A549 (cell line): Measurements from ENCODE around the gene ATRN.

Experiments
- CHD2 ChIP-seq: fragments of 150-350 bp; IDR thresholded peaks from 2 replicates; pipeline ENCODE4 v1.6.1; 2014; ENCODE audit warnings: low read length; ENCODE audit not compliant: partially characterized antibody
- HOXB5 ChIP-seq: fragments of 250-450 bp; sonication (Bioruptor Pico); IDR thresholded peaks from 2 replicates; pipeline ENCODE4 v1.5.0; 2020; ENCODE audit warnings: mild to moderate bottlenecking, moderate library complexity
- PHF8 ChIP-seq: fragments of 200-600 bp; sonication (generic); IDR thresholded peaks from 2 replicates; pipeline ENCODE4 v1.6.1; 2016; ENCODE audit warnings: low read depth, mild to moderate bottlenecking, antibody characterized with exemption, moderate library complexity, borderline replicate concordance
- POLR2A ChIP-seq: IDR thresholded peaks from 2 replicates; pipeline ENCODE4 v1.6.1; 2012; ENCODE audit warnings: mild to moderate bottlenecking, low read length
- RAD21 ChIP-seq, 2 experiments: fragments of >200 bp in 1 of 2; sonication (Bioruptor Twin) in 1 of 2; formaldehyde crosslinking in 1 of 2; IDR thresholded peaks in 1 of 2; conservative IDR thresholded peaks in 1 of 2; 2 replicates in 1 of 2; 3 replicates in 1 of 2; pipeline ENCODE4 v1.6.1; 2012 to 2018; ENCODE audit warnings: inconsistent platforms in 1 of 2
- SMC3 ChIP-seq: fragments of >200 bp; sonication (Bioruptor Twin); formaldehyde crosslinking; IDR thresholded peaks from 3 replicates; pipeline ENCODE4 v1.6.1; 2018; ENCODE audit warnings: inconsistent platforms
- TF ChIP-seq, protein P1 (sequence below): fragments of >200 bp; sonication (Bioruptor Twin); formaldehyde crosslinking; IDR thresholded peaks from 3 replicates; pipeline ENCODE4 v1.5.1; 2016
- TF ChIP-seq, protein P2 (sequence below): IDR thresholded peaks from 2 replicates; pipeline ENCODE4 v1.6.1; 2012

DNA sequence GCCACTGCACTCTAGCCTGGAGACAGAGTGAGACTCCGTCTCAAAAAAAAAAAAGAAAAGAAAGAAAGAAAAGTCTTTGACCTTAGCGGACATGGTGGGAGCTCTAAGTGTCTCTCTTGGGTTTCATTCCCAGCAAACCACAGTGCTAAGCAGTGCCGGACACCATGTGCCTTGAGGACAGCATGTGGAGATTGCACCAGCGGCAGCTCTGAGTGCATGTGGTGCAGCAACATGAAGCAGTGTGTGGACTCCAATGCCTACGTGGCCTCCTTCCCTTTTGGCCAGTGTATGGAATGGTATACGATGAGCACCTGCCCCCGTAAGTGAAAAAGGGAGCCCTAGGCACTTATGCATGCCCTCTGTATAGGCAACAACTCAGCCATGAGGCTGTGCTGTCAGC lies 112.9 kb downstream of the ATRN start:
- TF ChIP-seq, protein P1, sequence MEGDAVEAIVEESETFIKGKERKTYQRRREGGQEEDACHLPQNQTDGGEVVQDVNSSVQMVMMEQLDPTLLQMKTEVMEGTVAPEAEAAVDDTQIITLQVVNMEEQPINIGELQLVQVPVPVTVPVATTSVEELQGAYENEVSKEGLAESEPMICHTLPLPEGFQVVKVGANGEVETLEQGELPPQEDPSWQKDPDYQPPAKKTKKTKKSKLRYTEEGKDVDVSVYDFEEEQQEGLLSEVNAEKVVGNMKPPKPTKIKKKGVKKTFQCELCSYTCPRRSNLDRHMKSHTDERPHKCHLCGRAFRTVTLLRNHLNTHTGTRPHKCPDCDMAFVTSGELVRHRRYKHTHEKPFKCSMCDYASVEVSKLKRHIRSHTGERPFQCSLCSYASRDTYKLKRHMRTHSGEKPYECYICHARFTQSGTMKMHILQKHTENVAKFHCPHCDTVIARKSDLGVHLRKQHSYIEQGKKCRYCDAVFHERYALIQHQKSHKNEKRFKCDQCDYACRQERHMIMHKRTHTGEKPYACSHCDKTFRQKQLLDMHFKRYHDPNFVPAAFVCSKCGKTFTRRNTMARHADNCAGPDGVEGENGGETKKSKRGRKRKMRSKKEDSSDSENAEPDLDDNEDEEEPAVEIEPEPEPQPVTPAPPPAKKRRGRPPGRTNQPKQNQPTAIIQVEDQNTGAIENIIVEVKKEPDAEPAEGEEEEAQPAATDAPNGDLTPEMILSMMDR: no peak
- TF ChIP-seq PHF8 (no peak), RAD21 (conservative IDR thresholded peaks at IDR 0.05 in 1 of 2, IDR thresholded peaks at IDR 0.05 in 1 of 2) (no peak), POLR2A (no peak), SMC3 (no peak), CHD2 (no peak), HOXB5 (CRISPR knock-in tag) (no peak)
- TF ChIP-seq, protein P2, sequence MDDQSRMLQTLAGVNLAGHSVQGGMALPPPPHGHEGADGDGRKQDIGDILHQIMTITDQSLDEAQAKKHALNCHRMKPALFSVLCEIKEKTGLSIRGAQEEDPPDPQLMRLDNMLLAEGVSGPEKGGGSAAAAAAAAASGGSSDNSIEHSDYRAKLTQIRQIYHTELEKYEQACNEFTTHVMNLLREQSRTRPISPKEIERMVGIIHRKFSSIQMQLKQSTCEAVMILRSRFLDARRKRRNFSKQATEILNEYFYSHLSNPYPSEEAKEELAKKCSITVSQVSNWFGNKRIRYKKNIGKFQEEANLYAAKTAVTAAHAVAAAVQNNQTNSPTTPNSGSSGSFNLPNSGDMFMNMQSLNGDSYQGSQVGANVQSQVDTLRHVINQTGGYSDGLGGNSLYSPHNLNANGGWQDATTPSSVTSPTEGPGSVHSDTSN: no peak
